GM12872 (cell line): ENCODE measurements around the gene RNF148.

Source experiments
- TF ChIP-seq, protein P1 (sequence below): IDR thresholded peaks from 3 replicates; pipeline ENCODE4 v1.5.1; 2011; ENCODE audit warnings: low read depth, mild to moderate bottlenecking, low read length, moderate library complexity; ENCODE audit not compliant: insufficient read depth

RNF148 gene

DNA sequence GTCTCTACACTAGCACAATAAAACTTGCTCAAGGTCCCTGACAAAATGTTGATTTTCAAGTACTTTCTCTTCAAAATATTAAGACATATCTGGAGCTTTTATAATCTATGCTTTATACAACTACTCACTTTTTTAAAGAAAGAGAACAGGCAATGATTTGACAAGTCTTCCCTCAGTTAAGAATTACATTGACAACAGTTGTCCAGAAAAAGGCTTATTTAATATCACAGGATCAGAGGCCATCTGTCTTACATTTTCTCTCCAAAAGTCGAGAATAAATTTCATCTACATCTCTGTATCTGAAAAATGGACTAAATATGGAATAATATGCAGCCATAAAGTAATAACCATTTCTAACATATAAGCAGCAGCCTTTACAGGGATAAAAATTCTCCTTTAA is 8.2 kb upstream of the RNF148 start:
- TF ChIP-seq, protein P1, sequence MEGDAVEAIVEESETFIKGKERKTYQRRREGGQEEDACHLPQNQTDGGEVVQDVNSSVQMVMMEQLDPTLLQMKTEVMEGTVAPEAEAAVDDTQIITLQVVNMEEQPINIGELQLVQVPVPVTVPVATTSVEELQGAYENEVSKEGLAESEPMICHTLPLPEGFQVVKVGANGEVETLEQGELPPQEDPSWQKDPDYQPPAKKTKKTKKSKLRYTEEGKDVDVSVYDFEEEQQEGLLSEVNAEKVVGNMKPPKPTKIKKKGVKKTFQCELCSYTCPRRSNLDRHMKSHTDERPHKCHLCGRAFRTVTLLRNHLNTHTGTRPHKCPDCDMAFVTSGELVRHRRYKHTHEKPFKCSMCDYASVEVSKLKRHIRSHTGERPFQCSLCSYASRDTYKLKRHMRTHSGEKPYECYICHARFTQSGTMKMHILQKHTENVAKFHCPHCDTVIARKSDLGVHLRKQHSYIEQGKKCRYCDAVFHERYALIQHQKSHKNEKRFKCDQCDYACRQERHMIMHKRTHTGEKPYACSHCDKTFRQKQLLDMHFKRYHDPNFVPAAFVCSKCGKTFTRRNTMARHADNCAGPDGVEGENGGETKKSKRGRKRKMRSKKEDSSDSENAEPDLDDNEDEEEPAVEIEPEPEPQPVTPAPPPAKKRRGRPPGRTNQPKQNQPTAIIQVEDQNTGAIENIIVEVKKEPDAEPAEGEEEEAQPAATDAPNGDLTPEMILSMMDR: no peak

DNA sequence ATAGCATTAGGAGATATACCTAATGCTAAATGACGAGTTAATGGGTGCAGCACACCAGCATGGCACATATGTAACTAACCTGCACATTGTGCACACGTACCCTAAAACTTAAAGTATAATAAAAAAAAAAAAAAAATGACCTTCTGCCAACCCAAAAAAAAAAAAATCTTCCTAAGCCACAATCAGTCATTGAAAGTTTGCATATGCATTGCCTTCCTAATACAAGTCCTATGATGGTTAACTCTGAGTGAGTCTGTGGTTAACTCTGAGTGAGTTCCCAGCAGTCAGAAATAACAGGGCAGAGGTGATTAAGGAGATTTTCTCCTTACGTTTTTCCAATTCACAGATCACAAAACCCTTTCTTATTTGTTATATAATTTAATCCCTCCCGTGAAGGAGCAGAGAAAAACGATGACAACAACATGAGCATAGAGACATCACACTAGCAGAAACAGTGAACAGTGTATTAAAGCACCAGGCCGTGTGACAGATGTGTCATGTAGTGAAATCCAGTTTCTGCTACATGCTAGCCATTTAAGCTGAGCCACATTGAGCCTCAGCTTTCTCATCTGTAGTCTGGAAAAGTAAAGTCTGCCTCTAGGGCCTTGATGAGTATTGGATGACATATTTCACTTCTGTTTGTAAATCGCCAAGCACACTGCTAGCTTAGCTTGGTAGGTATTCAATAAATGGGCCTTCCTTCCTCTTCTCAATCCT is 7.4 kb upstream of the RNF148 start:
- TF ChIP-seq, protein P1: no peak

DNA sequence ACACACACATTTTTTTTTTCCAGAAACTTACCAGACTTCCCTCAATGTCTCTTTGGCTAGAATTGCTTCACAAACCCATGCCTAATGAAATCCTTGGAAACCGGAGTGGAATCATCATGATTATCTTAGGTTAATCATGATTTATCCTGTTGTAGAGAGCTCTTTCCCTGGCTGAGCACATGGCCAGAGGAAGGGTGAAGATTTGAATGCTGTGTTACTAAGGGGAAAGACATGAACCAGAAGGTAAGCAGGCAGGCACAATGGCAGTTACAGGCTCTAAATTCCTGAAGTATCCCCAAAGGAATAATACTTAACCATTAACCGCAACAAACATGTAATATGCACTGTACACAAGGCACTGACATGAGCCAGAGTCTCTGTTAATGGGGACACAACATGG is 4.1 kb upstream of the RNF148 start:
- TF ChIP-seq, protein P1: no peak

DNA sequence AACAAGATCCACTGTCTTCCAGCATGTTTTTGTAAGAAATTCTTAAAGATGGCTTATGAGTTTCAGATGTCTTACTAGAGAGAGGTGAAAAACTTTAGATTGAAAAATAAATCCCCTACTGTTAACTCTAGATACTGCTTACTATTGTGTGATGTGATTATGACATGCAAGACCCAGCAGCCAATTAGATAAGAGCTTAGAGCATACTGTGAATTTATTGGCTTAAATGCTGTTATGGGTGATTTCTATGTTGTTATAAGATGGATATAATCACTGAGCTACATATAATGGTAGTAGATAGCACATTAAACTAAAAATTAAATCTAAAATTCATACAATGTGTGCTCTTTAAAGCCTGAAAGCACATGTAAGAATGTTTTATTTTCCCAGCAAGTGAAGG is 3.7 kb downstream of the RNF148 start, which contains the start of gene RNF133:
Gene RNF133 (minus strand): TSS at position 101 of the 400 bp plus-strand sequence. CDS start 199 bp downstream, outside the sequence.
- TF ChIP-seq, protein P1: no peak

DNA sequence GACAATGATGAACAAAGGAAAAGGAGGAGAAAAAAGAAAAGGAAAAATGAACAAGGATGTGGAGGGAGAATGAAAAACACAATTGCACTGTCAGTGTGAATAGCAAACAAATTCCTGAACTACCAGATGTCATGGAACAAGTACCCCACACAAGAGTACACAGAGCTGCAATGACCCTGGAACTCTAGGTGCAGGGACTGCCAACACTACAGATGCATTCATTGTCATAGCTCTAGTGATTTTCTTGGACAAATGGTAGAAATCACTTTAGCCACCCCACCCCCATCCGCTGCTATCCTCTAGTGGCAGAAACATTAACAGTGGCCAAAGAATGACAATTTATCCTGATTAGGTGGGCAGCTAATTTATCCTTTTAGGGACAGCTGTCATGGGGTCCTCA is 6.9 kb downstream of the RNF148 start:
- TF ChIP-seq, protein P1: no peak

DNA sequence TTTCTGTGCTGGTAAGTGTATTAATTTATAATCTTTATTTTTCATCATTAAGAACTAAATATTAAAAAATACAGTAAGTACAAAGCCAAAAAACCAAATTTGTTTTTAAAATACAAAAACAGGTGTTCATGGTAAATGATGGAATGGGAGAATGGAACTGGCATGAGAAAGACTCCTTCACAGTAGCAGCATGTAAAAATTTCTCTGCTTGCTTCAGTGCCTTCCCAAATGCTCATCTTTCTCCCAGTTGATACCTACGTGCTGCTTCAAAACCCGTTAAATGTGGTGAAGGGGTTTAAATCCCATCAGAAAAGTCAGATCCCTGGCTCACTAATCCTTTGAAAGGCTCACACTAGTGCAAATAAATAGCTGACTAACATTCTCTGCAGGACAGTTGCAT is 8.0 kb downstream of the RNF148 start:
- TF ChIP-seq, protein P1: no peak

DNA sequence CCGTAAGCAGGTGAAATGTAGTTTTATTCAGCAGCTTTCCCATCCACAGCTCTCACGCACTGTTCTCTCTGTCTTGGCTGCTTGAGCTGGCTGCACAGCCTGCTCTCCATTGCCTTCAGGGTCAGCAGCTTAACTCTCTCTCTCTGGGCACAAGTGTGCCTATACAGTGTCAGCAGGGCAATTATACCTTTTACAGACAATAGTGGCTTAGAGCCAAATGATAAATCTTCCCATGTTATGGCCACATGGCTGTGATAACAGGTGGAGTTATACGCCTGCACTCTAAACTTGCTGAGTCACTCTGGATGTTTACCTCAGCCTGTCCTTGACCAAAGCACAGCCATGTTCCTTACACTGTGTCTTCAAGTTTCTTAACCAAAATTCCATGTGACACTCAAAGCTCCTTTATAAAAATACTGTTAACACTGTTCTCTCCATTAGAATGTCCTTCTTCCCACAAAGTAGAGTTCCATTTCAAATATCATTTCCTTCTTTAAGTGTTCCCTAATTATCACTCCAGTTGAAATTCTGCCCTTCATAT is 9.9 kb downstream of the RNF148 start:
- TF ChIP-seq, protein P1: no peak
